GM12878 (cell line): ENCODE results near the gene ZNF513. TPM values are rescaled to one million over a fixed set of nuclear protein-coding genes. Genes with fewer than 3 reads are reported as not detected.
A peak's percentile ranks its signal among the peaks of the same experiment; 100 is the strongest.

ENCODE experiments used
- BCLAF1 ChIP-seq: fragments of 450-650 bp; IDR thresholded peaks from 2 replicates; pipeline ENCODE4 v1.6.1; 2017; ENCODE audit warnings: antibody characterized with exemption, mild to moderate bottlenecking, moderate library complexity
- BHLHE40 ChIP-seq, 2 experiments: fragments of 450-650 bp in 1 of 2; IDR thresholded peaks; 2 replicates each; pipeline ENCODE4 v1.6.1; 2011 to 2017; ENCODE audit warnings: low read depth in 2 of 2, borderline replicate concordance in 1 of 2, improper control_type of control experiment in 1 of 2, low read length in 1 of 2, mild to moderate bottlenecking in 1 of 2
- CREM ChIP-seq: IDR thresholded peaks from 2 replicates; pipeline ENCODE4 v1.6.1; 2014; ENCODE audit warnings: antibody characterized with exemption, low read depth
- CTCF ChIP-seq, 3 experiments: IDR thresholded peaks in 2 of 3; conservative IDR thresholded peaks in 1 of 3; 2 replicates each; pipeline ENCODE4 v1.5.1; 2011; ENCODE audit warnings: low read depth in 3 of 3, low read length in 3 of 3, mild to moderate bottlenecking in 3 of 3, control low read depth in 2 of 3, moderate library complexity in 2 of 3, inconsistent platforms in 1 of 3, mixed read lengths in 1 of 3; ENCODE audit not compliant: control insufficient read depth in 2 of 3, insufficient read depth in 1 of 3; ENCODE audit errors: extremely low read depth in 1 of 3
- FOXM1 ChIP-seq: IDR thresholded peaks from 2 replicates; pipeline ENCODE4 v1.6.1; 2012; ENCODE audit warnings: low read depth, mild to moderate bottlenecking, inconsistent platforms, low read length, moderate library complexity
- GATAD2B ChIP-seq: fragments of 450-650 bp; conservative IDR thresholded peaks from 2 replicates; pipeline ENCODE4 v1.6.1; 2017; ENCODE audit warnings: low read depth, mild to moderate bottlenecking, moderate library complexity
- JUNB ChIP-seq: IDR thresholded peaks from 2 replicates; pipeline ENCODE4 v1.6.1; 2016; ENCODE audit warnings: antibody characterized with exemption, mild to moderate bottlenecking
- LARP7 ChIP-seq: fragments of 450-650 bp; IDR thresholded peaks from 2 replicates; pipeline ENCODE4 v1.6.1; 2017; ENCODE audit warnings: mild to moderate bottlenecking
- MAX ChIP-seq: IDR thresholded peaks from 2 replicates; pipeline ENCODE4 v1.6.1; 2012; ENCODE audit warnings: low read depth, low read length, improper control_type of control experiment
- NBN ChIP-seq: fragments of 450-650 bp; IDR thresholded peaks from 2 replicates; pipeline ENCODE4 v1.6.1; 2016
- NRF1 ChIP-seq: conservative IDR thresholded peaks from 2 replicates; pipeline ENCODE4 v1.6.1; 2011; ENCODE audit warnings: mild to moderate bottlenecking, low read depth, low read length, improper control_type of control experiment
- PAX5 ChIP-seq: IDR thresholded peaks from 2 replicates; pipeline ENCODE4 v1.6.1; 2011; ENCODE audit warnings: low read depth, low read length, borderline replicate concordance
- PML ChIP-seq: IDR thresholded peaks from 2 replicates; pipeline ENCODE4 v1.6.1; 2012; ENCODE audit warnings: low read length, inconsistent platforms
- POLR2A ChIP-seq: IDR thresholded peaks from 2 replicates; pipeline ENCODE4 v1.6.1; 2011; ENCODE audit warnings: low read depth, mild to moderate bottlenecking, low read length
- POLR2AphosphoS5 ChIP-seq: IDR thresholded peaks from 2 replicates; pipeline ENCODE4 v1.6.1; 2011; ENCODE audit warnings: mild to moderate bottlenecking, low read length, inconsistent platforms
- SIN3A ChIP-seq: IDR thresholded peaks from 2 replicates; pipeline ENCODE4 v1.6.1; 2012; ENCODE audit warnings: low read depth, low read length, improper control_type of control experiment
- SMAD1 ChIP-seq: fragments of 450-650 bp; IDR thresholded peaks from 2 replicates; pipeline ENCODE4 v1.6.1; 2018; ENCODE audit warnings: mild to moderate bottlenecking, low read depth; ENCODE audit not compliant: partially characterized antibody
- STAT3 ChIP-seq: IDR thresholded peaks from 2 replicates; pipeline ENCODE4 v1.6.1; 2011; ENCODE audit warnings: low read depth, low read length, improper control_type of control experiment
- TCF3 ChIP-seq: IDR thresholded peaks from 2 replicates; pipeline ENCODE4 v1.6.1; 2012; ENCODE audit warnings: low read depth, mild to moderate bottlenecking, low read length, borderline replicate concordance; ENCODE audit not compliant: insufficient read depth
- ZNF592 ChIP-seq: fragments of 450-650 bp; IDR thresholded peaks from 2 replicates; pipeline ENCODE4 v1.6.1; 2017; ENCODE audit warnings: mild to moderate bottlenecking, moderate library complexity
- polyA plus RNA-seq, 11 experiments: library from polyadenylated mRNA; depleted of rRNA in 4 of 11; unstranded in 6 of 11; stranded (reverse) in 5 of 11; fragments of >200 nt; fragmentation: Nextera tagmentation in 4 of 11; fragmentation: Illumina TruSeq in 1 of 11; extraction: Ambion mirVana in 4 of 11; extraction: Trizol in 1 of 11; gene quantifications; 1 replicate in 1 of 11; 2 replicates in 10 of 11; pipeline versions ENCODE4 v1.2.1 to v1.2.3, GENCODE V29; 2011 to 2016; ENCODE audit warnings: inconsistent platforms in 2 of 11, missing spikeins in 2 of 11, low read depth in 1 of 11
- total RNA-seq, 4 experiments: library from RNA; depleted of rRNA in 3 of 4; stranded (reverse); fragments of >200 nt in 3 of 4; fragmentation: Illumina TruSeq in 1 of 4; extraction: Trizol in 1 of 4; gene quantifications; 2 replicates each; pipeline versions ENCODE4 v1.2.1 to v1.2.3, GENCODE V29; 2013 to 2021

The ZNF513 gene
- total and polyA plus RNA-seq, 10 of the 15 experiments (the other 5 are each of a cell fraction or from before 2014, with no cell fraction given), result 0.06 to 16.4 (median 5.6) TPM

GRCh38 chr2:27409321-27410073 lies 29.0 kb upstream of the ZNF513 start, which contains the start of gene PPM1G (continued):
- peak; percentile 92 for TF ChIP-seq PML
- TF ChIP-seq PAX5, result 0 out of 2 replicates have a peak, but pooled peaks have one; percentile 0
- 0 out of 2 replicates have a peak, but pooled peaks have one; percentile 69 for TF ChIP-seq TCF3
- peak; percentile 90 for TF ChIP-seq LARP7
- peak; percentile 79 for TF ChIP-seq SMAD1
- no peak for TF ChIP-seq JUNB
- TF ChIP-seq GATAD2B, result peak; percentile 92
- no peak for TF ChIP-seq BCLAF1
- no peak for TF ChIP-seq STAT3
- TF ChIP-seq CTCF (IDR thresholded peaks at IDR 0.05 in 2 of 3, conservative IDR thresholded peaks at IDR 0.05 in 1 of 3; ENCODE audit: control insufficient read depth in 2 of 3, extremely low read depth in 1 of 3, insufficient read depth in 1 of 3, low read depth in 3 of 3, low read length in 3 of 3), result no peak
- no peak; the same call in 1 of the 2 replicates for TF ChIP-seq MAX
- peak in 1 of 2 experiments; percentile 49; a peak in 1 of 4 replicates for TF ChIP-seq BHLHE40 (IDR thresholded peaks at IDR 0.05; ENCODE audit: borderline replicate concordance in 1 of 2, low read depth in 2 of 2, low read length in 1 of 2)
- peak; percentile 95 for TF ChIP-seq POLR2A
- no peak for TF ChIP-seq FOXM1
- TF ChIP-seq SIN3A, result peak; percentile 82; the same call in 1 of the 2 replicates
- TF ChIP-seq POLR2AphosphoS5, result peak; percentile 93
- peak; percentile 38; the same call in 1 of the 2 replicates for TF ChIP-seq NRF1
- TF ChIP-seq ZNF592, result no peak
- peak; percentile 78 for TF ChIP-seq NBN
- peak; percentile 40; the same call in 1 of the 2 replicates for TF ChIP-seq CREM
